NK-92 (cell line): ENCODE data around the gene RBM48.
"Not testable (repeated sequence)": the region's sequence is repeated elsewhere in the genome, so short reads cannot be mapped to it uniquely, and the experiment has no call there.

Experiments
- DNase-seq: peaks from one replicate; lab custom pipeline; 2025; ENCODE audit not compliant: unreplicated experiment; lab: John Stamatoyannopoulos, UW

RBM48 gene

GRCh38 chr7:92543542-92543941 lies 14.9 kb downstream of the RBM48 start:
- not testable (repeated sequence) for DNase-seq

DNA sequence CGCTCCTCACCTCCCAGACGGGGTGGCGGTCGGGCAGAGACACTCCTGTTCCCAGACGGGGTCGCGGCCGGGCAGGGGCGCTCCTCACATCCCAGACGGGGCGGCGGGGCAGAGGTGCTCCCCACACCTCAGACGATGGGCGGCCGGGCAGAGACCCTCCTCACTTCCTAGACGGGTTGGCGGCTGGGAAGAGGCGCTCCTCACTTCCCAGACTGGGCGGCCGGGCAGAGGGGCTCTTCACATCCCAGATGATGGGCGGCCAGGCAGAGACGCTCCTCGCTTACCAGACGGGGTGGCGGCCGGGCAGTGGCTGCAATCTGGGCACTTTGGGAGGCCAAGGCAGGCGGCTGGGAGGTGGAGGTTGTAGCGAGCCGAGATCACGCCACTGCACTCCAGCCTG lies 16.5 kb downstream of the RBM48 start:
- DNase-seq = not testable (repeated sequence)

- no peak for DNase-seq
Measured at GRCh38 chr7:92546856-92547497, 18.4 kb downstream of the RBM48 start.

DNA sequence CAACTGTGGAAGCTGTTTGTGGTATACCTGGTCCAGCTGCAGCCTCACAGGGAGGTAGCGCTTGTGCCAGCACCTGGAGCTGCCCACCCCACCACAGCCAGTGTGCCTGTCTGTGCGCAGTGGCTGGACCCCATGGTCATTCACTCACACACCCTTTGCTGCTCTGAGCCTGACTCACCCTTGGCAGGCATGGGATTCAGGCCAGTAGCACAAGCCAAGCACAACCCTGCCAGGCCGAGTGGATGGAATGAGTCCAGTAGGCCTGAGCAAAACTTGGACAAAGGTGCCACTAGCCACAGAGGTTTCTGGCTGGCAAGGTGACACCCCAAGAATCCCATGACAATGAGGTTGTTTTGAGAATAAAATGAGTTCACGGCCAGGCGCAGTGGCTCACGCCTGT lies 19.0 kb downstream of the RBM48 start:
- no peak for DNase-seq

GRCh38 chr7:92550194-92550593 lies 21.6 kb downstream of the RBM48 start:
- DNase-seq = no peak

GRCh38 chr7:92557249-92557648 lies 28.7 kb downstream of the RBM48 start:
- no peak for DNase-seq

DNA sequence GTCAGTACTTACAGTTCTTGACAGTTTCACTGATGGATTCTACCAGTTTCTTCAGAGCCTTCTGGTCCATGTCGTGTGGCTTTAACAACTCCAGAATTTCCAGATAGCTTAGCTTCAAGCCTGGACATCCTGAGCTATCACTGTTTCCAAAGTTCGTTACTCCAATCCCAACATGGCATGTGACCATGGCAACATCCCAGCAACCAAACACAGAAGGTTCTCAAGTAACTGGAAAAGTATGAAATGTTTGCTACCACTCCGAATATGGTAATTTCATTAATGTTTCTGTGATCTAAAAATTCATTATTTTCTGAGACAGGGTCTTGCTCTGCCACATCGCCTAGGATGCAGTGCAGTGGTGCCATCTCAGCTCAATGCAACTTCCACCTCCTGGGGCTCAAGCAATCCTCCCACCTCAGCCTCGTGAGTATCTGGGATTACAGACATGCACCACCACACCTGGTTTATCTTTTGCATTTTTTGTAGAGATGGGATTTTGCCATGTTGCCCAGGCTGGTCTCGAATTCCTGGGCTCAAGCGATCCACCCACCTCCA lies 29.3 kb downstream of the RBM48 start:
- no peak for DNase-seq

GRCh38 chr7:92560602-92561001 lies 32.0 kb downstream of the RBM48 start:
- DNase-seq = no peak

GRCh38 chr7:92563345-92563744 lies 34.8 kb downstream of the RBM48 start:
- no peak for DNase-seq

- DNase-seq = no peak
Measured at GRCh38 chr7:92567460-92567859, 38.9 kb downstream of the RBM48 start.

- DNase-seq = no peak
Measured at GRCh38 chr7:92569137-92569536, 40.5 kb downstream of the RBM48 start.

GRCh38 chr7:92576296-92576695 lies 47.7 kb downstream of the RBM48 start:
- no peak for DNase-seq

GRCh38 chr7:92582948-92583347 lies 54.4 kb downstream of the RBM48 start:
- no peak for DNase-seq

- no peak for DNase-seq
Measured at GRCh38 chr7:92584953-92585352, 56.4 kb downstream of the RBM48 start.

- no peak for DNase-seq
Measured at GRCh38 chr7:92586403-92586802, 57.8 kb downstream of the RBM48 start.

DNA sequence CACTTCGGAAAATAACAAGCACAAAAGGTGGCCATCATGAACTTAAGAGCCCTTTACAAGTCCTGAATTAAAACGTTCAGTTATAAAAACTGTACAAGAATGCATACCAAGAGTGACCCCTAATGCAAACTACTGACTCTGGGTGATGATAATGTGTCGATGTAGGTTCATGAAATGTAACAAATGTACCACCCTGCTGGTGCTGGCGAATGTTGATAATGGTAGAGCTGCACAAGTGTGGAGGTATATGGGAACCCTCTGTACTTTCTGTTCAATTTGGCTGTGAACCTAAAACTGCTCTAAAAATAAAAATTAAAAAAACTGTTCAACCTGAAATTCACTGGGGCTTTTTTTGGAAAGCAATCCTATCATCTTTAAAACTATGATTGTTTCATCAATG lies 58.2 kb downstream of the RBM48 start:
- no peak for DNase-seq
